LNCAP (cell line): ENCODE results near the gene MAGI1.

Experiments used
- CTCF ChIP-seq: fragments of 450-650 bp; IDR thresholded peaks from 2 replicates; pipeline ENCODE4 v1.5.1; 2017; ENCODE audit warnings: mild to moderate bottlenecking

Gene MAGI1

GRCh38 chr3:65930648-65931047 is 108.1 kb downstream of the MAGI1 start:
- TF ChIP-seq CTCF: no peak

DNA sequence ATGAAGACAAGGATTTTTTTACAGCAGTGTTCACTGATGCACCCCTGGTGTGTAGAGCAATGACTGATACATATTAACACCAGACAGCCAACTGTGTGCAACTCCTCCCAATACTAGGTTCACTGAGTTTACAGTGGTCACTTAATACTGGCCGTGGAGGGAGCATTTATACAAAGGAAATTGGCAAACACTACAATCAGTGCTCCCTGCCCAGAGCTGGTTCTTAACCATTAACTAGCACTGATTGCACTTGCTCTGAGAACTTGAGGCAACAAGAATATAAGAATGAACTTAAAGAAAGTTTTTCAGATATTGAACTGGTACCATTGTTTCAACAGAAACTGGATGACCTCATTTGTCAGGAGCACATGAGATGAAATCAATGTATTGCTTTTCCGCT is 110.6 kb downstream of the MAGI1 start:
- TF ChIP-seq CTCF: no peak

DNA sequence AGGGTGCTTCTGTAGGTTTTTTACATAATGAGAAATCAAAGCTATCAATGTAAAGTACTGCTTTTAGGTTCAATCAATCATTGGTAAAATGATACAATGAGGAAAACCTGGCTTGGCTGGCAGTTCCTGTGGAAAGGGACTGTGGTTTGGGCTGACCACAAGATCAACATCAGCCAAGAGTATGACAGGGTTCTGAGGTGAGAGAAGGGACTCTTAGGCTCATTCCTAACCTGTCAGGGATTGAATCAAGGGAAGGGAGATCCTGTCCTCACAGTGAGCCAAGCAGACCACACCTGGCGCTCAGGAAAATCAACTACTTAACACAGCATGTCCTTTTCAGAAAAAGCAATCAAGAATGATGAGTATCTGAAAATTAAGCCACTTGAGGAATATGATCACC is 111.1 kb downstream of the MAGI1 start:
- no peak for TF ChIP-seq CTCF

DNA sequence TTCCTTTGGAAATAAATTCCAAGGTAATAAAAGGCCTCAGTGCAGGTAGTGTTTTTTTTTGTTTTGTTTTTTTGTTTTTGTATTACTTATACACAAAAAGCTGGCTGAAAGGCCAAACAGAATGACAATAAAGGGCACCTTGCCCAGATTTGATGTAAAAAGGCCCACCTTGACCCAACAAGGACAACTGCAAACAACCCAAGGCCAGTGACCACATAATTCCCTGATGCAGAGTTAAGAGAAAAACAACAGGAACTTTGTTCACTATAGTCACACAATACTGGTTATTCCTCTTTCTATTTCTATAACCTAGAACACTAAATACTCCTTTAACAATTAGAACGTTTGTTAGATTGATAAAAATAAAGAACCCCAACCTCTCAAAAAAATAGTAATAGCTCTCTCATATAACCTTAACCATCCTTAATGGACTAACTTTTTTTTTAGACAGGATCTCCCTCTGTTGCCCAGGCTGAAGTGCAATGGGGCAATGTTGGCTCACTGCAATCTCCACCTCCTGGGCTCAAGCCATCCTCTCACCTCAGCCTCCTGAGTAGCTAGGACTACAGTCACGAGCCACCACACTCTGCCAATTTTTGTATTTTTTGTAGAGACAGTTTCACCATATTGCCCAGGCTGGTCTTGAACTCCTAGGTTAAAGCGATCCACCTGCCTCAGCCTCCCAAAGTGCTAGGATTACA is 113.3 kb downstream of the MAGI1 start:
- TF ChIP-seq CTCF: no peak

GRCh38 chr3:65924762-65925161 is 114.0 kb downstream of the MAGI1 start:
- TF ChIP-seq CTCF: no peak

DNA sequence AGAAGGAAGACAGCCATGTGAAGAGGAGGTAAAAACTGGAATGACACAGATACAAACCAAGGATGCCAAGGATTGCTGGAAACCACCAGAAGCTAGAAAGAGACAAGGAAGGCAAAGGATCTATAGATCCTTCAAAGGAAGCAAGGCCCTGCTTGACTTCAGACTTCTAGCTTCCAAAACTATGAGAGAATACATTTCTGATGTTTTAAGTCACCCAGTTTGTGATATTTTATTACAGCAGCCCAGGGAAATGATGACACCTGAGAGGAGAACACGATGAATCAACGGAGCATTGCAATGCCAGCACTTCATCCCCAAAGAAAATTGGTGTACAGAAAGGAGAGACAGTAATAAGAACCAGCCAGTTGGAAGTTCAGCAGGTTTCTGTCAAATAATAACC is 116.3 kb downstream of the MAGI1 start:
- TF ChIP-seq CTCF: no peak

- no peak for TF ChIP-seq CTCF
Measured at GRCh38 chr3:65919826-65920225, 118.9 kb downstream of the MAGI1 start.

DNA sequence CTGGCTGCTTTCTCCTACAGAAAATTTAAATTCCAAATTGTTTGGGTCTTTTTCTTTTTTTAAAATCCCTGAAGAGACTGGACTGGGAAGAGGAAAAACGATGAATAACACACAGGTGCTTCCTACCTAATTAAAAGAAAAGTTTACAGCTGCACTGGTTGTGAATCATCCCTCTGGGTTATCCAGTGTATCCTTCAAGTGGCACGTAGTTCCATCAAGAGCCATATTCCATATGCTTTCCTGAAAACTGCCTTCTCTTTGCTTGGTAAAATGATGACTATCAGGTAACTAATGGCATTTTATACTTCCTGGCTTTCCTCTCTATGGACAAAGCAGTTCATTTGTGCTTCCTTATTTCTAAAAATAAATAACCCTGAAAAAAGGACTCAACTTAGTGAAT is 123.2 kb downstream of the MAGI1 start:
- no peak for TF ChIP-seq CTCF
